ENCODE measurements around the gene KNG1.

KNG1 gene

GRCh38 chr3:186782542-186783057, 65.4 kb downstream of the KNG1 start:
- DNase-seq = no peak

GRCh38 chr3:186783058-186783730, 66.0 kb downstream of the KNG1 start, which contains the start of gene EIF4A2:
Gene EIF4A2 (plus strand): TSS chr3:186783577. CDS start chr3:186783611, 34 bp downstream.
- peak; percentile 92 for DNase-seq

GRCh38 chr3:186783731-186784515, 66.8 kb downstream of the KNG1 start:
- DNase-seq = peak; percentile 80

GRCh38 chr3:186784820-186785494, 67.8 kb downstream of the KNG1 start:
- DNase-seq = peak; percentile 33

- DNase-seq = no peak
These were observed 68.4 kb downstream of the KNG1 start for GRCh38 chr3:186785495-186786018.

GRCh38 chr3:186786922-186787321, 69.8 kb downstream of the KNG1 start:
- DNase-seq = peak; percentile 25

GRCh38 chr3:186787642-186788481, 70.7 kb downstream of the KNG1 start:
- no peak for DNase-seq

- peak; percentile 29 for DNase-seq
These were observed 71.6 kb downstream of the KNG1 start for GRCh38 chr3:186788482-186789370.

- DNase-seq = no peak
These were observed 72.5 kb downstream of the KNG1 start for GRCh38 chr3:186789554-186790260.

- DNase-seq = peak; percentile 64
These were observed 73.3 kb downstream of the KNG1 start for GRCh38 chr3:186790261-186790981.
